ENCODE results near the gene INPP4B.

Gene INPP4B

DNA sequence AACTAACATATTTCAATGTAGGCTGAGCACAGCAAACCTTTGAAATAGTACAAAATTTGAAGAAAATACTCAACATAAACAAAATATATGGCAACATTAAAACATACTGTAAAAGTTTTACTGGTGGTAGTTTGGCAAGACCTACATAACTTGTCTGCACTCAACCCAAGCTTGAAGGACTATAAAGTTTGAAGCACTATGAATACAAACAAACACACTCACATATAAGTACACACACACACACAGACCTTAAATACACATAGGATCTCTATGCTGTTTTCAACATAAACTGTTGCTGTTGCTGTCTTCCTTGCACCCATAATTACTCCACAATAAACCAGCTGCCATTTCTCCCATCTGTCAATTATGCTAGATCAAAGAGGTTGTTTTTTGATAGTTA lies 620.1 kb downstream of the INPP4B start:
- Histone ChIP-seq H3K36me3 (ENCODE audit: control insufficient read depth, insufficient read depth, low read length) (no peaks in the 10 kb centered on the region), H3K4me3 (replicated peaks; ENCODE audit: low read depth, low read length) (no peak overlapping the region), H3K27me3 (replicated peaks; ENCODE audit: control insufficient read depth, insufficient read depth, low read length) (no peaks in the 10 kb centered on the region)
- no peak for DNase-seq (ENCODE audit: extremely low read depth, insufficient read length)
- TF ChIP-seq, protein P1, sequence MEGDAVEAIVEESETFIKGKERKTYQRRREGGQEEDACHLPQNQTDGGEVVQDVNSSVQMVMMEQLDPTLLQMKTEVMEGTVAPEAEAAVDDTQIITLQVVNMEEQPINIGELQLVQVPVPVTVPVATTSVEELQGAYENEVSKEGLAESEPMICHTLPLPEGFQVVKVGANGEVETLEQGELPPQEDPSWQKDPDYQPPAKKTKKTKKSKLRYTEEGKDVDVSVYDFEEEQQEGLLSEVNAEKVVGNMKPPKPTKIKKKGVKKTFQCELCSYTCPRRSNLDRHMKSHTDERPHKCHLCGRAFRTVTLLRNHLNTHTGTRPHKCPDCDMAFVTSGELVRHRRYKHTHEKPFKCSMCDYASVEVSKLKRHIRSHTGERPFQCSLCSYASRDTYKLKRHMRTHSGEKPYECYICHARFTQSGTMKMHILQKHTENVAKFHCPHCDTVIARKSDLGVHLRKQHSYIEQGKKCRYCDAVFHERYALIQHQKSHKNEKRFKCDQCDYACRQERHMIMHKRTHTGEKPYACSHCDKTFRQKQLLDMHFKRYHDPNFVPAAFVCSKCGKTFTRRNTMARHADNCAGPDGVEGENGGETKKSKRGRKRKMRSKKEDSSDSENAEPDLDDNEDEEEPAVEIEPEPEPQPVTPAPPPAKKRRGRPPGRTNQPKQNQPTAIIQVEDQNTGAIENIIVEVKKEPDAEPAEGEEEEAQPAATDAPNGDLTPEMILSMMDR (IDR thresholded peaks at IDR 0.05; ENCODE audit: insufficient read depth, low read length, poor library complexity, severe bottlenecking), result no peak

DNA sequence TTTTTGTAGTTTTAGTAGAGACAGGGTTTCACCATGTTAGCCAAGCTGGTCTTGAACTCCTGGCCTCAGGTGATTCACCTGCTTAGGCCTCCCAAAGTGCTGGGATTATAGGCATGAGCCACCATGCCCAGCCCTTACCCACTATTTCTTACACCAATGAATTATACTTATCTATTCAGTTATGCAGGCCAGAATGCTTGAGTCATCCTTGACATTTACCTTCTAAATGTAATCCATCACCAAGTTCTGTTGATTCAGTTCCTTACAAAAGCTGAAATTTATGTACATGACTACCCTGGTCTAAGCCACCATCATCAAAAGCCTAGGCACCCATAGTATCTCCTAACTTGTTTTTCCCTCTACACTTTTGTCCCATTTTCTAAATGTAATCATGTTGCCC lies 624.0 kb downstream of the INPP4B start:
- no peak for DNase-seq (ENCODE audit: extremely low read depth, insufficient read length)
- TF ChIP-seq, protein P1 (IDR thresholded peaks at IDR 0.05; ENCODE audit: insufficient read depth, low read length, poor library complexity, severe bottlenecking), result no peak
- no peaks in the 10 kb centered on the region for H3K36me3 ChIP-seq (ENCODE audit: control insufficient read depth, insufficient read depth, low read length)
- no peak overlapping the region for H3K4me3 ChIP-seq (replicated peaks; ENCODE audit: low read depth, low read length)
- no peaks in the 10 kb centered on the region for H3K27me3 ChIP-seq (replicated peaks; ENCODE audit: control insufficient read depth, insufficient read depth, low read length)

DNA sequence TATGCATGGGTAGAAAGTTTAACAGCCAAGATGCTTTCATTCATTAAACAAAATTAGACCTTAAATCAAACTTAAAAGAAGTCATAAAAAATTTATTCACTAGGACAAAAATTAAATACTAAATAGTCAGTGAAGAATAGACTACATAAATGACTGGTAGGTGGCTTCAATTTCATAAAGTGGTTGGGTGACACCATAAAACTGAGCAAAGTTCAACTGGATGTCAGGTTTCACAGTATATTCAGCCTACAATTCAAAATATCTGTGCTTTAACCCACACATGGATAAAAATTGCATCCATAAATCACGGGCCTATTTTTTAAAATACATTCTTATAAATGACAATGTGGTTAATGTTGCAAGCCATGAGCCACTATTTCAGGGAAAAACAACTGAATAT lies 627.4 kb downstream of the INPP4B start:
- H3K27me3 ChIP-seq (replicated peaks; ENCODE audit: control insufficient read depth, insufficient read depth, low read length), result no peaks in the 10 kb centered on the region
- no peak for DNase-seq (ENCODE audit: extremely low read depth, insufficient read length)
- no peak overlapping the region for H3K4me3 ChIP-seq (replicated peaks; ENCODE audit: low read depth, low read length)
- no peaks in the 10 kb centered on the region for H3K36me3 ChIP-seq (ENCODE audit: control insufficient read depth, insufficient read depth, low read length)
- TF ChIP-seq, protein P1 (IDR thresholded peaks at IDR 0.05; ENCODE audit: insufficient read depth, low read length, poor library complexity, severe bottlenecking), result no peak

GRCh38 chr4:142211444-142211843 lies 634.7 kb downstream of the INPP4B start:
- Histone ChIP-seq H3K36me3 (ENCODE audit: control insufficient read depth, insufficient read depth, low read length) (no peaks in the 10 kb centered on the region), H3K27me3 (replicated peaks; ENCODE audit: control insufficient read depth, insufficient read depth, low read length) (no peaks in the 10 kb centered on the region), H3K4me3 (replicated peaks; ENCODE audit: low read depth, low read length) (no peak overlapping the region)
- TF ChIP-seq, protein P1 (IDR thresholded peaks at IDR 0.05; ENCODE audit: insufficient read depth, low read length, poor library complexity, severe bottlenecking), result no peak
- DNase-seq (ENCODE audit: extremely low read depth, insufficient read length), result no peak

- DNase-seq (ENCODE audit: extremely low read depth, insufficient read length), result no peak
- Histone ChIP-seq H3K4me3 (replicated peaks; ENCODE audit: low read depth, low read length) (no peak overlapping the region), H3K36me3 (ENCODE audit: control insufficient read depth, insufficient read depth, low read length) (no peaks in the 10 kb centered on the region), H3K27me3 (replicated peaks; ENCODE audit: control insufficient read depth, insufficient read depth, low read length) (no peaks in the 10 kb centered on the region)
- TF ChIP-seq, protein P1 (IDR thresholded peaks at IDR 0.05; ENCODE audit: insufficient read depth, low read length, poor library complexity, severe bottlenecking), result no peak
Measured at GRCh38 chr4:142203505-142203904, 642.6 kb downstream of the INPP4B start.
